GM12891 (cell line): ENCODE data around the gene PARP3.

Experiments
- DNase-seq: peaks from one replicate; pipeline ENCODE4 v3.0.0; 2011; ENCODE audit warnings: low spot score; ENCODE audit not compliant: insufficient read length
- FAIRE-seq: peaks from 2 replicates; lab custom pipeline; 2011; peaks lifted over from hg19 to GRCh38; lab: Jason Lieb, UNC
- PAX5 ChIP-seq: IDR thresholded peaks from 2 replicates; pipeline ENCODE4 v1.6.1; 2011; ENCODE audit warnings: low read length, moderate library complexity, mild to moderate bottlenecking; ENCODE audit not compliant: insufficient read depth, severe bottlenecking
- POLR2A ChIP-seq: IDR thresholded peaks from 2 replicates; pipeline ENCODE4 v1.6.1; 2011; ENCODE audit warnings: low read depth, low read length, control low read depth
- POLR2AphosphoS5 ChIP-seq: IDR thresholded peaks from 2 replicates; pipeline ENCODE4 v1.6.1; 2011; ENCODE audit warnings: low read depth, low read length, control low read depth
- POU2F2 ChIP-seq: IDR thresholded peaks from 2 replicates; pipeline ENCODE4 v1.6.1; 2011; ENCODE audit warnings: low read depth, mild to moderate bottlenecking, control low read depth, low read length, moderate library complexity
- SPI1 ChIP-seq: IDR thresholded peaks from 2 replicates; pipeline ENCODE4 v1.6.1; 2011; ENCODE audit warnings: low read depth, low read length, control low read depth
- TAF1 ChIP-seq: IDR thresholded peaks from 2 replicates; pipeline ENCODE4 v1.6.1; 2011; ENCODE audit warnings: low read depth, low read length, control low read depth

PARP3 gene

DNA sequence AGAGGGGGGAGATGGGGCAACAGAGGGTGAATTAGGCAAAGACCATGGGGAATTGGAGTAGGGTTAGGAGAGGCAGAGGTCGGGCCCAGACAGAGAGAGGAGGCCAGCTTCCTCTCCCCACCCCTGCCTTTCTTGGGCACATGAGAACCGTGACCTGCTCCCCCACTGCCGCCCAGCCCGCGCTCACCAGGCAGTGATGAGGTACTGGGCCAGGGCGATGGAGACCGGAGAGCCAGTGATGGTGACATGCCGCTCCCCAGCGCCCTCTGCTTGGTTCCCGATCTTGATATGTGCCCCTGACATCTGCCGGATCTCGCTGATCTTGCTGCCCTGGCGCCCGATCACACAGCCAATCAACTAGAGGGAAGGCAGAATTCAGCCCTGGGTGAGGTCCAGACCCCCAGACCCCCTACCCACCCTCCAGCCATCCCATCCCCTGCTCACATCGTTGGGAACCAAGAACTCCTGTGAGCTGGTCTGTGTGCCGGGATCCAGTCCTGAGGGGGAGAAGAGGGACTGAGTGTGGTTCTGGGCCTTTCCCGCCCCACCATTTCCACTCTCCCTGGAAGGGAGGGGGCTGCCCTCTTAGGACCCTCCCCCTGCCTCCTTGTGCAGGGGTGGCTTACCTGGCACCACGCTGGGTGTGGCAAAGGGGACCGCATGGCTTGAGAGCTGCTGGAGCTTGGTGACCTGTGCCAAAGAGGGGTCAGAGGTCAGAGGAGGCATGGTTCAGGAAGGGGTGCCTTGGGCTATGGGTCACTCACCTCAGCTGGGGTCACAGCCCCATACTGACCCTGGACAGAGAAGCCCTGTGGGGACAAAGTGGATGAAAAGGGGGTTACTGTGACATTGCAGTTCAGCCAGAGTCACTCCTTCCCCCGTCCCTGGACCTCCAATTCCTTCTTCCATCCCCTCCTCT lies 16.7 kb downstream of the PARP3 start:
- FAIRE-seq (no peak), DNase-seq (no peak)
- TF ChIP-seq POLR2A: no peak
- no peak for TF ChIP-seq SPI1
- no peak for TF ChIP-seq POLR2AphosphoS5
- no peak for TF ChIP-seq PAX5
- no peak for TF ChIP-seq POU2F2
- TF ChIP-seq TAF1: no peak

DNA sequence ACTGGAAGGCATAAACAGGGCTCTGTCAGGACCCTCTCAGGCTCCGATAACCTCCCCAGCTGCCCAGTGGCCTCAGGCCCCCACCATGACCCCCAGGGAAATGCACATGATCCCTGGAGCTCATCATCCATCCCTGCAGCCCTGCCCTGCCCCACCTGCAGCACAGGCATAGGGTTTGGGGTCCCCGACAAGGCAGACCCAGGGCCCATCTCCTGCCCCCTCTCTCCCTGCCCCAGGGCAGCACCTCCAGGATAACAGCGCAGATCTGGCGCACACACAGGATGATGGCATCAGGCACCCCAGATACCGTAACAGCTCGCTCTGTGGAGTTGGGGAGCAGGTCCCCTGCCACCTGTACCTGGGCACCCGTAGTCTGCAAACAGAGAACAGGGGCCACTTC lies 17.5 kb downstream of the PARP3 start:
- no peak for TF ChIP-seq POLR2AphosphoS5
- TF ChIP-seq POU2F2: no peak
- no peak for FAIRE-seq
- no peak for DNase-seq

DNA sequence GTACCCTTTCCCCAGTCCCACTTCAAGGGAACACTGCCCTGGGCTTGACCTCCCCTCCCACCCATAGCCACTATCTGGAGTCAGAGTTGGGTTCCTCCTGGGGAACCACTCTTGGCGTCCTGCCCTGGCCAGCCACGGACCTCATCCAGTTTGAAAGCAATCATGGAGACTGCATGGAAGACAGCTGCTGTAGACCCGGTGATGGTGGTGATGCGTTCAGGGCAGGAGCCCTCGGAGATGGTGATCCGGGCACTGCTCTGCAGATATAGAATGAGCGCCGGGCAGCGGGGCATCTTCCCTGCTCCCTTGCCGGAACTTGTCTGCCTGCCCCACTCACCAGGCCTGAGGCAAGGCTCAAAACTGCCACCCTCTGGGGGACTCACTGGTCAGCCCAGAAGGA lies 18.2 kb downstream of the PARP3 start:
- FAIRE-seq (no peak), DNase-seq (no peak)
- no peak for TF ChIP-seq POLR2AphosphoS5
- TF ChIP-seq TAF1: no peak
- TF ChIP-seq SPI1: no peak
- TF ChIP-seq POLR2A: no peak
- no peak for TF ChIP-seq PAX5
- TF ChIP-seq POU2F2: no peak

GRCh38 chr3:51961011-51961410 lies 18.8 kb downstream of the PARP3 start:
- DNase-seq (no peak), FAIRE-seq (no peak)
- TF ChIP-seq TAF1 (no peak), SPI1 (no peak), PAX5 (no peak), POLR2A (no peak), POLR2AphosphoS5 (no peak), POU2F2 (no peak)

- DNase-seq (no peak), FAIRE-seq (no peak)
- no peak for TF ChIP-seq POLR2AphosphoS5
- TF ChIP-seq PAX5: no peak
- no peak for TF ChIP-seq POU2F2
- no peak for TF ChIP-seq POLR2A
- no peak for TF ChIP-seq TAF1
- no peak for TF ChIP-seq SPI1
Measured at GRCh38 chr3:51961602-51962569, 19.7 kb downstream of the PARP3 start.

- DNase-seq: no peak
- TF ChIP-seq POLR2A: no peak
- no peak for TF ChIP-seq SPI1
- TF ChIP-seq POU2F2: no peak
- no peak for TF ChIP-seq PAX5
- TF ChIP-seq TAF1: no peak
- TF ChIP-seq POLR2AphosphoS5: no peak
- FAIRE-seq: no peak
Measured at GRCh38 chr3:51962854-51963530, 20.8 kb downstream of the PARP3 start.

- no peak for DNase-seq
- no peak for TF ChIP-seq SPI1
- no peak for TF ChIP-seq POU2F2
- TF ChIP-seq TAF1: no peak
- TF ChIP-seq POLR2A: no peak
- TF ChIP-seq PAX5: no peak
- no peak for TF ChIP-seq POLR2AphosphoS5
- FAIRE-seq: no peak
Measured at GRCh38 chr3:51963951-51964451, 21.8 kb downstream of the PARP3 start.

GRCh38 chr3:51964521-51964920 lies 22.4 kb downstream of the PARP3 start:
- no peak for FAIRE-seq
- DNase-seq: no peak
- no peak for TF ChIP-seq POU2F2
- no peak for TF ChIP-seq SPI1
- no peak for TF ChIP-seq POLR2AphosphoS5
- TF ChIP-seq POLR2A: no peak

GRCh38 chr3:51966016-51966415 lies 23.9 kb downstream of the PARP3 start:
- TF ChIP-seq POLR2AphosphoS5 (no peak), TAF1 (no peak), POLR2A (no peak), POU2F2 (no peak), PAX5 (no peak)
- FAIRE-seq (no peak), DNase-seq (no peak)
